GM23248 (cell line): Measurements from ENCODE around the gene LSAMP.

Experiments
- EZH2 ChIP-seq: fragments of 200-600 bp; sonication (generic); IDR thresholded peaks from 2 replicates; pipeline ENCODE4 v1.6.1; 2018; ENCODE audit warnings: antibody characterized with exemption, mild to moderate bottlenecking; ENCODE audit not compliant: insufficient read depth, poor library complexity, severe bottlenecking
- EZH2phosphoT487 ChIP-seq: fragments of 200-600 bp; sonication (generic); IDR thresholded peaks from 2 replicates; pipeline ENCODE4 v1.6.1; 2018; ENCODE audit warnings: antibody characterized with exemption, moderate library complexity, mild to moderate bottlenecking, low read depth; ENCODE audit not compliant: insufficient read depth

DNA sequence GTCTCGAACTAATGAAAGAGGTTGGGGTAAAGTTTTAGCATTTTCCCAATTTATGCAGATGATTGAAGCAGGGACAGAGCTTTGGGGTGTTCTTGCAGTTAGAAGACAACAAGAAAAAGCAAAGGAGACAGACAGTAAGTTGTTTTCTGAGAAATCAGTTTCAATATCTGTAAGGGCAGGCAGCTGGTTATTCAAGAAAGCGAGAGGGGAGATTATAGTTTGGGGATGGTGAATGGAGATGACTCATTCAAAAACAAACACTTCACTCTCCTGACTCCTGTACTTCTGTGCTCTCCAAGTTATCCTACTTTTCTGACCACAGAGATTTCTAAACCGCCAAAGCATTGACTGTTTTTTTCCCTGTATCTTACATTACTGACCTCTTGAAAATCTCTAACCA is 469.9 kb downstream of the LSAMP start:
- TF ChIP-seq EZH2 = no peak
- TF ChIP-seq EZH2phosphoT487 = no peak
